Coronary artery (tissue), 2 donors: ENCODE measurements around the gene PHC3.
A peak's percentile ranks its signal among the peaks of the same experiment; 100 is the strongest.

Experiments used
- DNase-seq: peaks from one replicate; pipeline ENCODE4 v3.0.0-alpha.2; 2017; ENCODE audit warnings: low spot score
- H3K27ac ChIP-seq, 2 donors: fragments of 200-600 bp; sonication (generic); one replicate each; pipeline ENCODE4 v1.5.1; 2016 to 2019
- H3K4me3 ChIP-seq: fragments of 200-600 bp; sonication (generic); 2 replicates; pipeline ENCODE4 v1.5.1; 2016; ENCODE audit warnings: mild to moderate bottlenecking, moderate library complexity
- TF ChIP-seq, protein P1 (sequence below): fragments of 200-600 bp; sonication (generic); IDR thresholded peaks from one replicate; pipeline ENCODE4 v1.5.1; 2019; ENCODE audit warnings: antibody characterized with exemption

Gene PHC3

DNA sequence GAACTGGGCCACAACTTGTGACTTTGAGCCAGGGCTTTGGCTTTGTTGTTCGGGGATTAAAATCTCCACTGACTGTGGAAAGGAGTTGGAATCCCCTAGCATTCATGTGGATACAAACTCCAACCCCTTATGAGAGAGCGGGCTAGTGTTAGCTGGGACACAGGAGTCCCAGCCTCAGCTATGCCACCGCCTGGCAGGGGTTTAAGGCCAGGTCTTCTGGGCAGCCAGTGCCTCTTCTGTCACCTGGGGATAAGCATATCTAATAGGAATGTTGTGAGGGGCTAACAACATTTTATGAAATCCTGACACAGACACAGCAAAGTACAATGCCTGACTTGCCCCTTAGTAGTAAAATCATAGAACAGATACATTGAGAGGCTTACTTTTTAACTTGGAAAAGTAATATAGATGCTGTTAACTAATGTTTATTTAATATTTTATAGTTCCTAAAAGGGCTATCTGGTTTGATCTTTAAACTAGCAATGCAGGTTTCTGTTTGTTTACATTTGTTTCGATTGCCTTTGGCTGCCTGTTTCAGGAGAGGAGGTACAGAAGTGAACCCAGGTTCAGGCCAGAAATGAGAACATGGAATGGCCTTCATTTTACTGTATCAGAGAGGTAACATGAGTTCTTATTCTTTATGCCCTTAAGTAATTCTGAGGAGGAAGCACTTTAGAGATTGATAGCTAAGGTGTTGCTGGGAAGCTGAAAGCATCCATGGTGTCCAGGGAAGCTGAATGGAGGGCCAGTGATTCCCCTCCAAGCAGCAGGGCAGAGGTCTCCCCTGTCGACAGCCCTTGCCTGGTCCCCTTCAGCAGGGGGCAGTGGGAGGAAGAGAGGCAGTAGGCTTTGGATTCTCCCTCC, 135.0 kb downstream of the PHC3 start:
- no peak overlapping the region for H3K27ac ChIP-seq
- TF ChIP-seq, protein P1, sequence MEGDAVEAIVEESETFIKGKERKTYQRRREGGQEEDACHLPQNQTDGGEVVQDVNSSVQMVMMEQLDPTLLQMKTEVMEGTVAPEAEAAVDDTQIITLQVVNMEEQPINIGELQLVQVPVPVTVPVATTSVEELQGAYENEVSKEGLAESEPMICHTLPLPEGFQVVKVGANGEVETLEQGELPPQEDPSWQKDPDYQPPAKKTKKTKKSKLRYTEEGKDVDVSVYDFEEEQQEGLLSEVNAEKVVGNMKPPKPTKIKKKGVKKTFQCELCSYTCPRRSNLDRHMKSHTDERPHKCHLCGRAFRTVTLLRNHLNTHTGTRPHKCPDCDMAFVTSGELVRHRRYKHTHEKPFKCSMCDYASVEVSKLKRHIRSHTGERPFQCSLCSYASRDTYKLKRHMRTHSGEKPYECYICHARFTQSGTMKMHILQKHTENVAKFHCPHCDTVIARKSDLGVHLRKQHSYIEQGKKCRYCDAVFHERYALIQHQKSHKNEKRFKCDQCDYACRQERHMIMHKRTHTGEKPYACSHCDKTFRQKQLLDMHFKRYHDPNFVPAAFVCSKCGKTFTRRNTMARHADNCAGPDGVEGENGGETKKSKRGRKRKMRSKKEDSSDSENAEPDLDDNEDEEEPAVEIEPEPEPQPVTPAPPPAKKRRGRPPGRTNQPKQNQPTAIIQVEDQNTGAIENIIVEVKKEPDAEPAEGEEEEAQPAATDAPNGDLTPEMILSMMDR: no peak
- no peak overlapping the region for H3K4me3 ChIP-seq
- no peak for DNase-seq

DNA sequence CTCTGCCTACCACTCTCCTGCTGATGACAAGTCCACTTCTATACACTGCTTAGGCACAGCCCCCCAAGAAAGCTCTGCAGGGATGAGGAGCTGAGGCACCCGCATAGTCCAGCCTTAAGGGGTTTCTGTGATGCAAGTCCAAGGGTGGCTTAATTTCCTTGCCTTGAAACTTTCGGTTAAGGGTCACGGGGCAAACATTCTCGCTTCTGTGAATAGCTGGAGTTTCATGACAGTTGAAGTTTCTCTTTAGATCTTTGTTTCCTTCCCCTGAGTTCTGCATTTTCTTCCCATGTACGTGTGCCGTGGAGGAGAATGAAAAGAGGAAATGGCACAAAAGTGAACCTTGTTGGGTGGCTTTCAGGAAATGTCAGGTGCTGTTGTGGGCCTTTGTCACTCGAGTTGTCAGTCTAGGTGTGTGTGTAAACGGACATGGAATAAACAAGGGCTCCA, 136.7 kb downstream of the PHC3 start:
- peak overlapping the region in 1 of 2 donors; percentile 16 for H3K27ac ChIP-seq
- H3K4me3 ChIP-seq: no peak overlapping the region
- TF ChIP-seq, protein P1: no peak
- no peak for DNase-seq

DNA sequence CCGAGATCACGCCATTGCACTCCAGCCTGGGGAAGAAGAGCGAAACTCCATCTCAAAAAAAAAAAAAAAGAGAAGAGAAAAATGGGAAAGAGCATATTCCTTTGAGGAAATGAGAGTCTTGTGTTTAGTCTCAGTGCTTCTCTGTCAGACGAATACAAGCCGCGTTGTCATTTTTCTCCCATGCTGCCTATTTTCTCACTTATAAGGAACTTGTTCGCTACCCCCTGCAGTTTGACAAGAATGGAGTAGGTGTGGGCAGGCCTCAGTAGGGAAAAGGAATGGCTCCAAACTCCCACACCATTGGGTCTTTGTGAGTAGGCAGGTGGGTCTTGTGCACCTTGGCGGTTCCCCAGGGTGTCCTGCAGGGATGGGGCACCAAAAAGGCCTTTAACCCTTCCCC, 137.3 kb downstream of the PHC3 start:
- Histone ChIP-seq H3K4me3 (no peak overlapping the region), H3K27ac (peak overlapping the region in 1 of 2 donors; percentile 16)
- no peak for DNase-seq
- TF ChIP-seq, protein P1: no peak

DNA sequence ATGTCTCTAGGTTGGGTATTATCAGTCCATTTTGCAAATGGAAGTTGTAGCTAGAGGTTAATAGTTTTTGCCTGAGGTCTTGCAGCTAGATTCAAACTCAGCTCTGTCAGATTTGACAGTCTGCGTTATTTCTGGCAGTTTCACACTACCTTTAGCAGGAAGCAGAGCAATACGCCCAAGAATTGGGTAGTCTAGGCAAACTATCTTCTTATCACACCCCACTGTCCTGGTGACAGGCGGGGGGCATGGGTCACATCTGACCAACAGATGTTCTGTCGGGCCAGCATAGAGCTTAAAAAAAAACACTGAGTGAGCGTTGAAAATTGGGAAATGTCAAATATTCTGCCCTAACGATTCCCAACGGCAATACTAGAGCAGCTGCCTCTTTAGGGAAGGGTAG, 138.0 kb downstream of the PHC3 start:
- no peak overlapping the region for H3K4me3 ChIP-seq
- TF ChIP-seq, protein P1: no peak
- no peak for DNase-seq
- no peak overlapping the region for H3K27ac ChIP-seq

DNA sequence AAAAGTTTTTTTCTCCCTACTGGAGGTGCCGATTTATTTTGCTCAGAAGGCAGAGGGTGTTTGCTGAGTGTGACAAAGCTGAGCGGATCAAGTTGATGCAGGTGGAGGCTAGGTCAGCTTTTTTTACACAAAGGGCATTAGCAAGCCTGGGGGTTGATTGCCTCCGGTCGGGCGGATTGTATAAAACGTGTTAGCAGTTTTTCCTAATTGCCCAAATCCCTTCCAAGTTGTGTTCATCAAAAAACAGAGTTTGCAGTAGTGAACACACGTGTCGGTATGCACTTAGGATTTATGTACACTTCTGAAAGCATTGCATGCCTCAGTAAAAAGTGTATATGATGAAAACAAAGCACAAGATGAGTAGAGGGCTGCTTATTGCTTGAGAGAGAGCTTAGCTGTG, 141.1 kb downstream of the PHC3 start:
- H3K27ac ChIP-seq: no peak overlapping the region
- TF ChIP-seq, protein P1: no peak
- no peak for DNase-seq
- no peak overlapping the region for H3K4me3 ChIP-seq

DNA sequence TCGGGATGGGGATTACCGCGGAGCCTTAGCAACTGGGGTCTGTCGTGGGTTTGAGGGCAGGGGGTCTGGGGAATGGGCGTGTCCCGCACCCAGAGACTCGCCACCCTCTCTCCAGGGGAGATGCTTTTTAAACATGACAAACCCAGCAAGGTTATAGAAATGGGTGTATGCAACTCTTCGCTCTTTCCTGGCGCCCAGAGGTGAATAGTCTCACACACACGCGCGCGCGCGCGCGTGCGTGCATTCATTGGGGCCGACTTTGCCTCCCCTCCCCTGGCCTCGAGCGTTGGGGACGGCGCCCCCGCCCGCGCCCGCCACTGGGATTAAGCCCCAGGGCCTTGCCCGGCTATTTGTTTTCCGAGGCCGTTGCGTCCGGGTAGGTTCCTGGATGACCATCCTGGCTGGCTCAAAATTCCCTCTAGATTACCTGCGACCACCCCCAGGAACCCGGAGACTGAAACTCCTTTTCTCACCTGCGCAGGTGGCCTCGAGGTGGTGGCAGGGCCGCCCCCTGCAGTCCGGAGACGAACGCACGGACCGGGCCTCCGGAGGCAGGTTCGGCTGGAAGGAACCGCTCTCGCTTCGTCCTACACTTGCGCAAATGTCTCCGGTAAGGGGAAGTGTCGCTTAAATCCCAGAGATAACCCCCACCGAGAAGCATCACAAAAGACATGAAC, 143.0 kb downstream of the PHC3 start:
- TF ChIP-seq, protein P1: no peak
- Histone ChIP-seq H3K4me3 (peak overlapping the region; percentile 85), H3K27ac (no peak overlapping the region)
- DNase-seq: no peak
